ENCODE measurements around the gene CCDC28B. TPM values are rescaled to one million over a fixed set of nuclear protein-coding genes. Genes with fewer than 3 reads are reported as not detected.

The CCDC28B gene
- polyA plus RNA-seq, 3 donors, result 2.5 to 5.6 (median 3.7) TPM

DNA sequence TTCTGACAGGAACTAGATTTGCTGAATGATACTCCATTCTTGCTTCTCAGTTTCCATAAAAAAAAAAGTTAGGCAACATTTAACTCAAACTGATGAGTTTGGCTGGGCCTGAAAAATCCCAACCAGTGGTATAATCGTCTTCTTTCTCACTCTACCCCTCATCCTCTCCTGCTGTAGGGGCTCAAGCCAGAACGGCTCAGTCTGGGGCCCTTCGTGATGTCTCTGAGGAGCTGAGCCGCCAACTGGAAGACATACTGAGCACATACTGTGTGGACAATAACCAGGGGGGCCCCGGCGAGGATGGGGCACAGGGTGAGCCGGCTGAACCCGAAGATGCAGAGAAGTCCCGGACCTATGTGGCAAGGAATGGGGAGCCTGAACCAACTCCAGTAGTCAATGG, 19.3 kb upstream of the CCDC28B start:
- intact Hi-C loops (cut with micrococcal nuclease), result loop anchor here in 1 of 2 donors (10.0 kb wide), 1 partner anchor 114 kb away; the partner anchor contains the start of gene HDAC1
- Histone ChIP-seq H3K79me2 (ENCODE audit: insufficient read depth, low read length) (peaks cover 51% of the 10 kb centered on the region), H3K27ac (ENCODE audit: low read depth in 1 of 2, low read length in 2 of 2) (peak overlapping the region in 1 of 2 donors; percentile 55), H3K9ac (ENCODE audit: insufficient read depth, low read length, poor library complexity, severe bottlenecking) (no peak overlapping the region), H4K20me1 (ENCODE audit: insufficient read depth, low read length) (peaks cover 33% of the 10 kb centered on the region), H3K9me3 (replicated peaks in 1 of 2; ENCODE audit: control insufficient read depth in 1 of 2, insufficient read depth in 1 of 2, low read length in 2 of 2) (no peaks in the 10 kb centered on the region), H2AFZ (ENCODE audit: insufficient read depth, low read depth, low read length, poor library complexity, severe bottlenecking) (no peak overlapping the region), H3K4me1 (ENCODE audit: control insufficient read depth in 1 of 2, insufficient read depth in 2 of 2, low read length in 2 of 2) (peaks cover 35 to 41% of the 10 kb centered on the region in 2 donors), H3K27me3 (ENCODE audit: control insufficient read depth in 2 of 2, insufficient read depth in 2 of 2, low read length in 2 of 2) (no peaks in the 10 kb centered on the region), H3K36me3 (replicated peaks in 1 of 2; ENCODE audit: control insufficient read depth in 1 of 2, insufficient read depth in 2 of 2, low read length in 2 of 2) (peaks cover 30 to 40% of the 10 kb centered on the region in 2 donors), H3K4me2 (replicated peaks; ENCODE audit: extremely low read depth, low read length, poor library complexity, severe bottlenecking) (peak overlapping the region; percentile 86), H3K4me3 (replicated peaks in 1 of 3; ENCODE audit: low read depth in 2 of 3, low read length in 3 of 3) (peak overlapping the region in 1 of 3 experiments; percentile 77)
- peaks cover 23 to 50% of the 10 kb centered on the region in 2 donors for H3K36me3 Mint-ChIP-seq
- H3K27ac Mint-ChIP-seq, result peak overlapping the region in 6 of 7 donors; percentile 46 to 97 (median 94)
- peaks cover 0 to 2% (median 0%) of the 10 kb centered on the region in 3 donors for H3K27me3 Mint-ChIP-seq (ENCODE audit: low read depth in 3 of 3)
- H3K4me3 Mint-ChIP-seq, result peak overlapping the region; percentile 90 to 95
- DNase-seq, result no peak
- WGBS (ENCODE audit: insufficient coverage), result 95% methylated on average over 9 of the region's 9 CpGs
- peaks cover 51% of the 10 kb centered on the region for H3K4me1 Mint-ChIP-seq
- TF ChIP-seq CTCF (IDR thresholded peaks at IDR 0.05), result no peak
- H3K9me3 Mint-ChIP-seq, result no peaks in the 10 kb centered on the region

DNA sequence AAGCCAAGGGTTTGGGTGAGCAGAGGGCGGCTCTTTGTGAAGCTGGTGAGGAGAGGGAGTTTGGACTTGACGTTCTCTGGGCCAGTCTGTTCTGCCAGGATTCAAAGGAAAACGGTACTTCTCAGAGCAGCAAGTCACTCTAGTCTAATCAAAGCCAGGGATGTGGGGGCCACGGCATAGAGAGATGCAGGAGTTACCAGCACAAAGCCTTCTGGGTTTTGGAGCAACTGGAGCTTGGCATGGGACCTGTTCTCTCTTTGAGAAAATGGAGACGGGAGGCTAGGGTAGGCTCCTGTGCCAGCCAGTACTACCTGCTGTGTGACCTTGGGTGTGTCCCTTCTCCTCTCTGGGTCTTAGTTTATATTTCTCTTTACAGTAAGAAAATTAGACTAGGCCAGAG, 18.8 kb upstream of the CCDC28B start:
- Histone ChIP-seq H4K20me1 (ENCODE audit: insufficient read depth, low read length) (peaks cover 38% of the 10 kb centered on the region), H3K79me2 (ENCODE audit: insufficient read depth, low read length) (peaks cover 56% of the 10 kb centered on the region), H3K36me3 (replicated peaks in 1 of 2; ENCODE audit: control insufficient read depth in 1 of 2, insufficient read depth in 2 of 2, low read length in 2 of 2) (peaks cover 35 to 45% of the 10 kb centered on the region in 2 donors), H3K4me1 (ENCODE audit: control insufficient read depth in 1 of 2, insufficient read depth in 2 of 2, low read length in 2 of 2) (peaks cover 35 to 41% of the 10 kb centered on the region in 2 donors), H3K4me3 (replicated peaks in 1 of 3; ENCODE audit: low read depth in 2 of 3, low read length in 3 of 3) (peak overlapping the region in 1 of 3 experiments; percentile 4), H3K27ac (ENCODE audit: low read depth in 1 of 2, low read length in 2 of 2) (peak overlapping the region in 1 of 2 donors; percentile 55), H2AFZ (ENCODE audit: insufficient read depth, low read depth, low read length, poor library complexity, severe bottlenecking) (no peak overlapping the region), H3K9me3 (replicated peaks in 1 of 2; ENCODE audit: control insufficient read depth in 1 of 2, insufficient read depth in 1 of 2, low read length in 2 of 2) (no peaks in the 10 kb centered on the region), H3K9ac (ENCODE audit: insufficient read depth, low read length, poor library complexity, severe bottlenecking) (no peak overlapping the region), H3K4me2 (replicated peaks; ENCODE audit: extremely low read depth, low read length, poor library complexity, severe bottlenecking) (peak overlapping the region; percentile 86), H3K27me3 (ENCODE audit: control insufficient read depth in 2 of 2, insufficient read depth in 2 of 2, low read length in 2 of 2) (no peaks in the 10 kb centered on the region)
- H3K4me3 Mint-ChIP-seq, result no peak overlapping the region
- no peak for TF ChIP-seq CTCF (IDR thresholded peaks at IDR 0.05)
- peaks cover 28 to 55% of the 10 kb centered on the region in 2 donors for H3K36me3 Mint-ChIP-seq
- H3K27me3 Mint-ChIP-seq (ENCODE audit: low read depth in 3 of 3), result peaks cover 0 to 2% (median 0%) of the 10 kb centered on the region in 3 donors
- DNase-seq, result no peak
- WGBS (ENCODE audit: insufficient coverage), result 100% methylated on average over 4 of the region's 5 CpGs
- H3K27ac Mint-ChIP-seq, result peak overlapping the region in 5 of 7 donors; percentile 56 to 97 (median 80)
- no peaks in the 10 kb centered on the region for H3K9me3 Mint-ChIP-seq
- peaks cover 54% of the 10 kb centered on the region for H3K4me1 Mint-ChIP-seq
- intact Hi-C loops (cut with micrococcal nuclease), result loop anchor here in 1 of 2 donors (10.0 kb wide), 1 partner anchor 113 kb away; the partner anchor contains the start of gene HDAC1
